Trophoblast cell (in vitro differentiated cells and primary cell): ENCODE data around the gene MX1.

Source experiments
- DNase-seq, 2 donors: peaks; one replicate each; pipeline ENCODE4 v3.0.0-alpha.2; 2016
- H2AFZ ChIP-seq: 2 replicates; pipeline ENCODE4 v1.6.1; 2013; ENCODE audit warnings: low read length, moderate library complexity, mild to moderate bottlenecking; ENCODE audit not compliant: insufficient read depth, poor library complexity
- H2AK5ac ChIP-seq: 2 replicates; pipeline ENCODE4 v1.6.1; 2013; ENCODE audit warnings: mild to moderate bottlenecking, low read length
- H2BK120ac ChIP-seq: 2 replicates; pipeline ENCODE4 v1.6.1; 2013; ENCODE audit warnings: low read length, mild to moderate bottlenecking, moderate library complexity; ENCODE audit not compliant: insufficient read depth, poor library complexity
- H2BK12ac ChIP-seq: 2 replicates; pipeline ENCODE4 v1.6.1; 2013; ENCODE audit warnings: mild to moderate bottlenecking, low read length, moderate library complexity
- H2BK5ac ChIP-seq: 2 replicates; pipeline ENCODE4 v1.6.1; 2013; ENCODE audit warnings: low read length, low read depth, moderate library complexity, mild to moderate bottlenecking; ENCODE audit not compliant: poor library complexity
- H3K14ac ChIP-seq: 2 replicates; pipeline ENCODE4 v1.6.1; 2013; ENCODE audit warnings: mild to moderate bottlenecking, low read length
- H3K18ac ChIP-seq: 2 replicates; pipeline ENCODE4 v1.6.1; 2013; ENCODE audit warnings: mild to moderate bottlenecking, low read length
- H3K23ac ChIP-seq: 2 replicates; pipeline ENCODE4 v1.6.1; 2013; ENCODE audit warnings: low read length
- H3K27ac ChIP-seq: 2 replicates; pipeline ENCODE4 v1.5.1; 2013; ENCODE audit warnings: low read depth, mild to moderate bottlenecking, inconsistent platforms, low read length, moderate library complexity
- H3K27me3 ChIP-seq: 2 replicates; pipeline ENCODE4 v1.6.1; 2013; ENCODE audit warnings: inconsistent platforms, mild to moderate bottlenecking, low read length, moderate library complexity; ENCODE audit not compliant: insufficient read depth
- H3K36me3 ChIP-seq, 2 experiments: 1 replicate in 1 of 2; 2 replicates in 1 of 2; pipeline ENCODE4 v1.6.1; 2013; ENCODE audit warnings: low read length in 2 of 2, mild to moderate bottlenecking in 2 of 2, moderate library complexity in 1 of 2; ENCODE audit not compliant: insufficient read depth in 2 of 2, control insufficient read depth in 1 of 2
- H3K4ac ChIP-seq: 2 replicates; pipeline ENCODE4 v1.6.1; 2013; ENCODE audit warnings: low read depth, mild to moderate bottlenecking, low read length, moderate library complexity
- H3K4me1 ChIP-seq, 2 experiments: 1 replicate in 1 of 2; 2 replicates in 1 of 2; pipeline ENCODE4 v1.6.1; 2013; ENCODE audit warnings: low read length in 2 of 2, mild to moderate bottlenecking in 2 of 2, moderate library complexity in 1 of 2; ENCODE audit not compliant: insufficient read depth in 2 of 2, control insufficient read depth in 1 of 2
- H3K4me2 ChIP-seq: 2 replicates; pipeline ENCODE4 v1.6.1; 2013; ENCODE audit warnings: inconsistent platforms, mild to moderate bottlenecking, low read length, moderate library complexity
- H3K4me3 ChIP-seq: 2 replicates; pipeline ENCODE4 v1.5.1; 2013; ENCODE audit warnings: mild to moderate bottlenecking, low read depth, low read length, inconsistent platforms
- H3K79me1 ChIP-seq: one replicate; pipeline ENCODE4 v1.6.1; 2013; ENCODE audit warnings: low read length
- H3K79me2 ChIP-seq: 2 replicates; pipeline ENCODE4 v1.6.1; 2013; ENCODE audit warnings: low read length, mild to moderate bottlenecking; ENCODE audit not compliant: control insufficient read depth, insufficient read depth, poor library complexity
- H3K9ac ChIP-seq: 2 replicates; pipeline ENCODE4 v1.6.1; 2013; ENCODE audit warnings: mild to moderate bottlenecking, low read length
- H3K9me3 ChIP-seq: 2 replicates; pipeline ENCODE4 v1.6.1; 2013; ENCODE audit warnings: low read depth, mild to moderate bottlenecking, control low read depth, inconsistent platforms, low read length; ENCODE audit not compliant: insufficient read depth
- H4K12ac ChIP-seq: 2 replicates; pipeline ENCODE4 v1.6.1; 2013; ENCODE audit warnings: low read depth, mild to moderate bottlenecking, low read length, moderate library complexity
- H4K8ac ChIP-seq: 2 replicates; pipeline ENCODE4 v1.6.1; 2013; ENCODE audit warnings: low read depth, mild to moderate bottlenecking, low read length, moderate library complexity
- H4K91ac ChIP-seq: one replicate; pipeline ENCODE4 v1.6.1; 2013; ENCODE audit warnings: low read depth, mild to moderate bottlenecking, low read length, moderate library complexity
- WGBS: extraction: QIAGEN DNeasy Blood & Tissue Kit; methylation state at CpG from one replicate; pipeline ENCODE4 v1.1.7; 2013; ENCODE audit warnings: missing lambda C conversion rate; ENCODE audit not compliant: insufficient read length, insufficient coverage; ENCODE audit errors: extremely low coverage; 5-methylcytosine and 5-hydroxymethylcytosine counted together

MX1 gene

DNA sequence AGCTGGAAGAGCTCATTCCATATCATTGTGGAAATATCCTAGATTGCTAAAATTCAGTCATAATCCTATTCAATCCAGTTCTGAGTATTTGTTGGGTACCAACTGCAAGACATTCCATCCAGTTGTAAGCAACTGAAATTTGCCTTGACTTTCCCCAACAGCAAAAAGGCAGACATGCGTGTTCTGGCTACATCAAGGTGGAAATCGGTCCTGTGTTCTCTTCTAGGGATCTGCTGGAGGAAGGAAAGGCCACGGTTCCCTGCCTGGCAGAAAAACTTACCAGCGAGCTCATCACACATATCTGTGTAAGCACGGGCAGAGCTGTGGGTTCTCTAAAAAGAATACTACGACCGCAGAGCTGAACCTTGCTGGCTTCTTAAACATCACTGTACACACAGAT lies 17.5 kb downstream of the MX1 start:
- H3K79me1 ChIP-seq = no peaks in the 10 kb centered on the region
- H2AK5ac ChIP-seq = no peak overlapping the region
- no peak overlapping the region for H3K9ac ChIP-seq
- no peak overlapping the region for H3K4me2 ChIP-seq
- H3K4me3 ChIP-seq = no peak overlapping the region
- no peak overlapping the region for H3K27ac ChIP-seq
- H4K91ac ChIP-seq = no peak overlapping the region
- H4K8ac ChIP-seq = no peak overlapping the region
- no peaks in the 10 kb centered on the region for H3K36me3 ChIP-seq
- H3K23ac ChIP-seq = no peak overlapping the region
- DNase-seq = no peak
- no peaks in the 10 kb centered on the region for H3K4me1 ChIP-seq
- H3K9me3 ChIP-seq = peaks cover 2% of the 10 kb centered on the region
- no peak overlapping the region for H2BK5ac ChIP-seq
- H3K14ac ChIP-seq = no peak overlapping the region
- H4K12ac ChIP-seq = no peak overlapping the region
- no peak overlapping the region for H2AFZ ChIP-seq
- no CpG with 5 or more reads among the region's 7 CpGs for WGBS
- no peak overlapping the region for H3K4ac ChIP-seq
- H3K27me3 ChIP-seq = no peaks in the 10 kb centered on the region
- no peaks in the 10 kb centered on the region for H3K79me2 ChIP-seq
- H2BK12ac ChIP-seq = no peak overlapping the region
- H3K18ac ChIP-seq = no peak overlapping the region
- no peak overlapping the region for H2BK120ac ChIP-seq

GRCh38 chr21:41444703-41445464 lies 18.8 kb downstream of the MX1 start:
- Histone ChIP-seq H3K4me3 (no peak overlapping the region), H3K36me3 (no peaks in the 10 kb centered on the region), H4K91ac (no peak overlapping the region), H2BK120ac (no peak overlapping the region), H4K8ac (no peak overlapping the region), H3K9me3 (peaks cover 2% of the 10 kb centered on the region), H3K23ac (no peak overlapping the region), H3K4ac (no peak overlapping the region), H3K27ac (no peak overlapping the region), H3K18ac (no peak overlapping the region), H3K27me3 (no peaks in the 10 kb centered on the region), H4K12ac (no peak overlapping the region), H3K4me1 (no peaks in the 10 kb centered on the region), H3K4me2 (no peak overlapping the region), H2AFZ (no peak overlapping the region), H3K14ac (no peak overlapping the region), H3K79me2 (no peaks in the 10 kb centered on the region), H2AK5ac (no peak overlapping the region), H3K79me1 (no peaks in the 10 kb centered on the region), H3K9ac (no peak overlapping the region), H2BK12ac (no peak overlapping the region), H2BK5ac (no peak overlapping the region)
- no CpG with 5 or more reads among the region's 13 CpGs for WGBS
- no peak for DNase-seq

DNA sequence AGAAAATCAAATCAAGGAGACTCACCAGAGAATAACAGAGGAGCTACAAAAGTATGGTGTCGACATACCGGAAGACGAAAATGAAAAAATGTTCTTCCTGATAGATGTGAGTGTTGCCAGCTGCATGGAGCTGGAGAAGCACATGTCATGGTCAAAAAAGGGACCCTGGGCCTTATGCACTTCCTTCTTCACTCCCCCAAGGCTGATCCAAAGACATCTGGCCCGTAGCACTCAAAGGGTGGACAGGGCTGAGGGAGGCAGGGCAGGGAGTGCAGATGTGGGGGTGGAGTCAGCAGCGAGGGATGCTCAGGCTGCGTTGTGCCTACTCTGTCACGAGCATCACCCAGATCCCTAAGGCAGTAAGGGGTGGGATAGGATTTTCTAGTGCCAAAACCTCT lies 19.4 kb downstream of the MX1 start:
- H3K4me3 ChIP-seq = no peak overlapping the region
- H4K8ac ChIP-seq = no peak overlapping the region
- no peaks in the 10 kb centered on the region for H3K79me2 ChIP-seq
- H3K4me2 ChIP-seq = no peak overlapping the region
- peak overlapping the region; percentile 45 for H3K23ac ChIP-seq
- no peak overlapping the region for H2AK5ac ChIP-seq
- no peaks in the 10 kb centered on the region for H3K36me3 ChIP-seq
- no peak overlapping the region for H2BK12ac ChIP-seq
- no peak overlapping the region for H2BK120ac ChIP-seq
- H3K79me1 ChIP-seq = no peaks in the 10 kb centered on the region
- H3K4ac ChIP-seq = no peak overlapping the region
- no peak overlapping the region for H4K12ac ChIP-seq
- no peak overlapping the region for H3K9ac ChIP-seq
- H2AFZ ChIP-seq = no peak overlapping the region
- no peak overlapping the region for H3K14ac ChIP-seq
- no peaks in the 10 kb centered on the region for H3K27me3 ChIP-seq
- H3K4me1 ChIP-seq = no peaks in the 10 kb centered on the region
- no peak overlapping the region for H3K27ac ChIP-seq
- no peak overlapping the region for H2BK5ac ChIP-seq
- WGBS = no CpG with 5 or more reads among the region's 7 CpGs
- H3K18ac ChIP-seq = no peak overlapping the region
- H3K9me3 ChIP-seq = peaks cover 2% of the 10 kb centered on the region
- no peak overlapping the region for H4K91ac ChIP-seq
- DNase-seq = no peak

- WGBS = no CpG with 5 or more reads among the region's 4 CpGs
- peak; percentile 20 to 63 for DNase-seq
Observed at GRCh38 chr21:41446586-41446985, 20.5 kb downstream of the MX1 start.

More at GRCh38 chr21:41446586-41446985, 20.5 kb downstream of the MX1 start:
- Histone ChIP-seq H2BK120ac (no peak overlapping the region), H3K18ac (no peak overlapping the region), H3K4me1 (no peaks in the 10 kb centered on the region), H2AK5ac (no peak overlapping the region), H3K4me3 (no peak overlapping the region), H3K4me2 (no peak overlapping the region), H4K91ac (no peak overlapping the region), H3K27ac (no peak overlapping the region), H3K23ac (no peak overlapping the region), H3K79me2 (no peaks in the 10 kb centered on the region), H2BK12ac (no peak overlapping the region), H3K36me3 (no peaks in the 10 kb centered on the region), H4K12ac (no peak overlapping the region), H3K14ac (no peak overlapping the region), H4K8ac (no peak overlapping the region), H3K79me1 (no peaks in the 10 kb centered on the region), H2BK5ac (no peak overlapping the region), H3K9ac (no peak overlapping the region), H3K4ac (no peak overlapping the region), H3K27me3 (no peaks in the 10 kb centered on the region), H2AFZ (no peak overlapping the region), H3K9me3 (peaks cover 2% of the 10 kb centered on the region)
